ENCODE data around the gene GTF2F2. TPM values are rescaled to one million over a fixed set of nuclear protein-coding genes. Genes with fewer than 3 reads are reported as not detected.

The GTF2F2 gene
- total RNA-seq, 1 donor = 19.9 TPM

- H3K36me3 ChIP-seq (ENCODE audit: insufficient read depth, low read length) = peaks cover 11% of the 10 kb centered on the region
- H4K20me1 ChIP-seq (ENCODE audit: insufficient read depth, low read length) = no peaks in the 10 kb centered on the region
- H2AFZ ChIP-seq (ENCODE audit: low read length) = no peak overlapping the region
- TF ChIP-seq CTCF (IDR thresholded peaks at IDR 0.05; ENCODE audit: extremely low read depth, low read depth, low read length) = no peak
- DNase-seq (ENCODE audit: insufficient read length, low spot score, missing footprints) = peak; percentile 71
- no peaks in the 10 kb centered on the region for H3K27me3 ChIP-seq (ENCODE audit: insufficient read depth, low read length)
- peaks cover 15% of the 10 kb centered on the region for H3K79me2 ChIP-seq (ENCODE audit: insufficient read depth, low read length)
- peak overlapping the region; percentile 28 for H3K4me3 ChIP-seq (ENCODE audit: insufficient read depth, low read length)
- peak overlapping the region; percentile 70 for H3K4me2 ChIP-seq (ENCODE audit: insufficient read depth, low read length)
- H3K9me3 ChIP-seq (ENCODE audit: low read depth, low read length) = no peaks in the 10 kb centered on the region
- peak overlapping the region; percentile 83 for H3K27ac ChIP-seq (ENCODE audit: low read depth, low read length)
- H3K4me1 ChIP-seq (ENCODE audit: insufficient read depth, low read length) = peaks cover 35% of the 10 kb centered on the region
Observed at GRCh38 chr13:45206340-45206739, 86.0 kb downstream of the GTF2F2 start.

DNA sequence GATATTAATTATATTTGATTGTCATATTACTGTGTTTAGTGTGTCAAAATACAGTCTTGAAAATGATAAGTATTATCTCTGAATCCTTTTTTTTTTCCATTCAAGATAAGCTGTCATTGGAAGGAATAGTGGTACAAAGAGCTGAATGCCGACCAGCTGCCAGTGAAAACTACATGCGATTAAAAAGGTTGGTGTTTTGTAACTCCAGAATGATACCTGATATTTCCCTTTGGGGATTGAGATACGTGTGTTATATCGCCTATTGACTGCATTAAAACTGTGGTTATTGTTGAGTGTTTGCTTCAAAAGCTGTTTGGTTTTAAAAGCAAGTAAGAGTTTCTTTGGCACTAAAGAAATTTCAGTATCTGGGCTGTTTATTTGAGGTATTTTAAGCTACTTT, 87.0 kb downstream of the GTF2F2 start:
- no peak for DNase-seq (ENCODE audit: insufficient read length, low spot score, missing footprints)
- no peak for TF ChIP-seq CTCF (IDR thresholded peaks at IDR 0.05; ENCODE audit: extremely low read depth, low read depth, low read length)
- Histone ChIP-seq H4K20me1 (ENCODE audit: insufficient read depth, low read length) (no peaks in the 10 kb centered on the region), H3K4me3 (ENCODE audit: insufficient read depth, low read length) (no peak overlapping the region), H3K4me1 (ENCODE audit: insufficient read depth, low read length) (peaks cover 35% of the 10 kb centered on the region), H3K9me3 (ENCODE audit: low read depth, low read length) (no peaks in the 10 kb centered on the region), H3K79me2 (ENCODE audit: insufficient read depth, low read length) (peaks cover 17% of the 10 kb centered on the region), H2AFZ (ENCODE audit: low read length) (no peak overlapping the region), H3K36me3 (ENCODE audit: insufficient read depth, low read length) (peaks cover 11% of the 10 kb centered on the region), H3K27ac (ENCODE audit: low read depth, low read length) (peak overlapping the region; percentile 83), H3K4me2 (ENCODE audit: insufficient read depth, low read length) (peak overlapping the region; percentile 70), H3K27me3 (ENCODE audit: insufficient read depth, low read length) (no peaks in the 10 kb centered on the region)

DNA sequence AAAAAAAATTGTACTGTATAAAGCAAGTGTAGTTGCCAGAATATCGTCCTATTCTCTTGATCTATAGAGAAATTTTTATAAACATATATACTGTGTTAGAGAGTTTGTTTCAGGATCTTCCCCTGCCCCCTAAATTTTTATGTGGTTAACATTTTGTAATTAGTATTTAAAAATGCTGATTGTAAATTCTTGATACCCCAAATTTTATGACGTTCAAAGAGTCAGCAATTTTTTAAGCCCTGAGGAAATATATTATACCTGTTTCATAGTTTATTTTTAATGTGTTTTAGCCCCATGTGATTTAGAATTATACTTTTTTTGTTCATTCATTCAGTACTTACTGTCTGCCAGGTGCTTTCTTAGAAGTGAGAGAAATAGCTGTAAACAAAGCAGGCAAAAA, 87.8 kb downstream of the GTF2F2 start:
- Histone ChIP-seq H3K4me1 (ENCODE audit: insufficient read depth, low read length) (peaks cover 35% of the 10 kb centered on the region), H3K9me3 (ENCODE audit: low read depth, low read length) (no peaks in the 10 kb centered on the region), H3K4me3 (ENCODE audit: insufficient read depth, low read length) (no peak overlapping the region), H3K36me3 (ENCODE audit: insufficient read depth, low read length) (peaks cover 11% of the 10 kb centered on the region), H2AFZ (ENCODE audit: low read length) (no peak overlapping the region), H3K79me2 (ENCODE audit: insufficient read depth, low read length) (peaks cover 17% of the 10 kb centered on the region), H3K4me2 (ENCODE audit: insufficient read depth, low read length) (no peak overlapping the region), H3K27me3 (ENCODE audit: insufficient read depth, low read length) (no peaks in the 10 kb centered on the region), H4K20me1 (ENCODE audit: insufficient read depth, low read length) (no peaks in the 10 kb centered on the region), H3K27ac (ENCODE audit: low read depth, low read length) (peak overlapping the region; percentile 83)
- no peak for DNase-seq (ENCODE audit: insufficient read length, low spot score, missing footprints)
- TF ChIP-seq CTCF (IDR thresholded peaks at IDR 0.05; ENCODE audit: extremely low read depth, low read depth, low read length) = no peak

DNA sequence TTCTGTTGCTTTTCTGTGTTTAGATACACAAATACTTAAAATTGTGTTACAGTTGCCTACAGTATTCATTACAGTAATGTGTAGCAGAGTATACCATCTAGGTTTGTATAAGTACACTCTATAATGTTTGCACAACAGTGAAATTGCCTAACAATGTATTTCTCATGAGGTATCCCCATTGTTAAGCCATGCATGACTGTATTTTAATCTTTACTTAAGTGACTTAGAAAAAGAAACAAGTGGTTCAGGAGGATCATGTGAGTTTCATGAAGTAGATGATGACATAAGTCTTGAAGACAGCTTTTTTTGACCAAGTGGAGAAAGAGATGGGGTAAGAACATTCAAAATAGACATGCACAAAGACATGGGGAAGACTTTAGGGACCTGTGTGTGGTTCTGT, 88.9 kb downstream of the GTF2F2 start:
- H3K27ac ChIP-seq (ENCODE audit: low read depth, low read length) = no peak overlapping the region
- peaks cover 17% of the 10 kb centered on the region for H3K79me2 ChIP-seq (ENCODE audit: insufficient read depth, low read length)
- H3K9me3 ChIP-seq (ENCODE audit: low read depth, low read length) = no peaks in the 10 kb centered on the region
- H4K20me1 ChIP-seq (ENCODE audit: insufficient read depth, low read length) = no peaks in the 10 kb centered on the region
- no peak overlapping the region for H3K4me2 ChIP-seq (ENCODE audit: insufficient read depth, low read length)
- no peak for TF ChIP-seq CTCF (IDR thresholded peaks at IDR 0.05; ENCODE audit: extremely low read depth, low read depth, low read length)
- H3K27me3 ChIP-seq (ENCODE audit: insufficient read depth, low read length) = no peaks in the 10 kb centered on the region
- DNase-seq (ENCODE audit: insufficient read length, low spot score, missing footprints) = no peak
- H3K4me3 ChIP-seq (ENCODE audit: insufficient read depth, low read length) = no peak overlapping the region
- H3K36me3 ChIP-seq (ENCODE audit: insufficient read depth, low read length) = peaks cover 11% of the 10 kb centered on the region
- no peak overlapping the region for H2AFZ ChIP-seq (ENCODE audit: low read length)
- H3K4me1 ChIP-seq (ENCODE audit: insufficient read depth, low read length) = peaks cover 35% of the 10 kb centered on the region
